Epithelial cell of esophagus (primary cell): ENCODE results near the gene TSEN54.

Experiments
- DNase-seq: peaks from one replicate; pipeline ENCODE4 v3.0.0; 2010; ENCODE audit warnings: low read depth
- H3K4me3 ChIP-seq: 2 replicates; pipeline ENCODE4 v1.5.1; 2011; ENCODE audit warnings: mild to moderate bottlenecking, low read length, control low read depth
- TF ChIP-seq, protein P1 (sequence below): IDR thresholded peaks from 2 replicates; pipeline ENCODE4 v1.5.1; 2011; ENCODE audit warnings: low read depth, mild to moderate bottlenecking, low read length, control low read depth, inconsistent platforms; ENCODE audit not compliant: insufficient read depth; ENCODE audit errors: missing control alignments

TSEN54 gene

GRCh38 chr17:75493476-75494129 is 22.7 kb upstream of the TSEN54 start:
- DNase-seq, result no peak
- H3K4me3 ChIP-seq, result no peak overlapping the region
- TF ChIP-seq, protein P1, sequence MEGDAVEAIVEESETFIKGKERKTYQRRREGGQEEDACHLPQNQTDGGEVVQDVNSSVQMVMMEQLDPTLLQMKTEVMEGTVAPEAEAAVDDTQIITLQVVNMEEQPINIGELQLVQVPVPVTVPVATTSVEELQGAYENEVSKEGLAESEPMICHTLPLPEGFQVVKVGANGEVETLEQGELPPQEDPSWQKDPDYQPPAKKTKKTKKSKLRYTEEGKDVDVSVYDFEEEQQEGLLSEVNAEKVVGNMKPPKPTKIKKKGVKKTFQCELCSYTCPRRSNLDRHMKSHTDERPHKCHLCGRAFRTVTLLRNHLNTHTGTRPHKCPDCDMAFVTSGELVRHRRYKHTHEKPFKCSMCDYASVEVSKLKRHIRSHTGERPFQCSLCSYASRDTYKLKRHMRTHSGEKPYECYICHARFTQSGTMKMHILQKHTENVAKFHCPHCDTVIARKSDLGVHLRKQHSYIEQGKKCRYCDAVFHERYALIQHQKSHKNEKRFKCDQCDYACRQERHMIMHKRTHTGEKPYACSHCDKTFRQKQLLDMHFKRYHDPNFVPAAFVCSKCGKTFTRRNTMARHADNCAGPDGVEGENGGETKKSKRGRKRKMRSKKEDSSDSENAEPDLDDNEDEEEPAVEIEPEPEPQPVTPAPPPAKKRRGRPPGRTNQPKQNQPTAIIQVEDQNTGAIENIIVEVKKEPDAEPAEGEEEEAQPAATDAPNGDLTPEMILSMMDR, result no peak

DNA sequence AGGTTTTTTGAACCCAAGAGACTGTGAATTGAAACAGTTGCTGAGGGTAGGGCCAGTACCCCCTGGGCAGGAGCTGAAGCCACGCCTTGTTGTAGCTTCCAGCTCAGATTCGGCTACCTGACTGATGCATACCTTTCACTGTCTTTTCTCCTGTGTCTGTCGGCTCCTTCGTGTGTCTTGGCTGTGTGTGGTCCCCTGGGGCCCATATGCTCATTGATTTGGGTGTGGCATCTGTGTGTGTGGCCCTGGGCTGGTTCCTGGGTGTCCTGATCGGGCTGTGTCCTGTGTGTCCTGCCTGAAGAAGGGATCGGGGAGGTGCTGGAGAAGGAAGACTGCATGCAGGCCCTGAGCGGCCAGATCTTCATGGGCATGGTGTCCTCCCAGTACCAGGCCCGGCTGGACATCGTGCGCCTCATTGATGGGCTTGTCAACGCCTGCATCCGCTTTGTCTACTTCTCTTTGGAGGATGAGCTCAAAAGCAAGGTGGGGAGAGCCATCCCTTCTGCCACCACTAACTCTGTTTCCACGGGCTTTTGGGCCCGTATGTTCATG is 21.9 kb upstream of the TSEN54 start:
- no peak for DNase-seq
- H3K4me3 ChIP-seq, result no peak overlapping the region
- TF ChIP-seq, protein P1, result no peak

DNA sequence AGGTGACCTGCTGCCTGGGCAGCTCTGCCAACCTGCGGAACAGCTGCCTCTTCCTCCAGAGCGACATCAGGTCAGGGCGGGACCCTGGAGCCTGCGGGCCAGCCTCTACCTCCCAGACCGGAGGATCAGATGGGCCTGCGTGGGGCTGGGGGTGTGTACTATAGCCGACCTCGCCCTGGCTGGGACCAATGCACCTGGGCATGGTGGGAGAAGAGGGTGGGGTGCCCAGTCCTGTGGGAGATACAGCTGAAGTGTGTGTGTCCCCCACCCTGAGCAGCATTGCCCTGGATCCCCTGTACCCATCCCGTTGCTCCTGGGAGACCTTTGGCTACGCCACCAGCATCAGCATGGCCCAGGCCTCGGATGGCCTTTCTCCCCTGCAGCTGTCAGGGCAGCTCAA is 20.3 kb upstream of the TSEN54 start:
- no peak overlapping the region for H3K4me3 ChIP-seq
- TF ChIP-seq, protein P1, result no peak
- no peak for DNase-seq

- H3K4me3 ChIP-seq, result no peak overlapping the region
- TF ChIP-seq, protein P1, result no peak
- no peak for DNase-seq
Observed at GRCh38 chr17:75498039-75498725, 18.1 kb upstream of the TSEN54 start.

GRCh38 chr17:75498726-75499213 is 17.6 kb upstream of the TSEN54 start:
- H3K4me3 ChIP-seq, result no peak overlapping the region
- TF ChIP-seq, protein P1, result no peak
- peak; percentile 26 for DNase-seq

GRCh38 chr17:75499313-75500022 is 16.9 kb upstream of the TSEN54 start:
- TF ChIP-seq, protein P1, result no peak
- H3K4me3 ChIP-seq, result no peak overlapping the region
- no peak for DNase-seq
